ENCODE data around the gene FNDC3B.

Gene FNDC3B

DNA sequence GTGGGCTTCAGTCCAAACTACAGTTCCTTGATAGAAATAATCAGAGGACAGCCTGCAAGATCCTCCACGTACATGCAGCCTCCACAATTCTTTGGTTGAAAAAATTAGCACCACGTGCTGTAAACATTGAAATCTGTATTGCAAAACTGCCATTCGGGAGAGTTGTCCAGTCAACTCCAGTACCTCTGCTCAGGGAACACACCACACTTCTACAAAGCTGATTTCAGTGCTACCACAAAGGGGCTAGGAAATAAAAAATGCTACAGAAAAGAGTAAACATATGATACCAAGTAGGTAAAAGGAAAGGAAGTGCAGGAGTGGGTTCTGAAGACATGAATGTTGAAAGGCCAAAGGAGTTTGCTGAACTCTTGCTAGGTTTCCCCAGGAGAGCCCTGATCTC is 368.5 kb downstream of the FNDC3B start:
- Histone ChIP-seq H3K9me3 (ENCODE audit: insufficient read depth, low read depth, low read length) (no peaks in the 10 kb centered on the region), H3K9ac (ENCODE audit: low read depth, low read length, poor library complexity, severe bottlenecking) (no peak overlapping the region), H3F3A (ENCODE audit: low read depth) (no peaks in the 10 kb centered on the region), H3K4me2 (ENCODE audit: low read depth, low read length, poor library complexity, severe bottlenecking) (no peak overlapping the region), H3K27me3 (ENCODE audit: insufficient read depth, low read length, poor library complexity, severe bottlenecking) (no peaks in the 10 kb centered on the region), H3K4me3 (ENCODE audit: low read length, poor library complexity, severe bottlenecking) (no peak overlapping the region), H3K4me1 (ENCODE audit: insufficient read depth, low read length, poor library complexity, severe bottlenecking) (no peaks in the 10 kb centered on the region), H3K79me2 (ENCODE audit: insufficient read depth, low read length) (no peaks in the 10 kb centered on the region), H2AFZ (ENCODE audit: low read length) (no peak overlapping the region), H3K9me2 (replicated peaks; ENCODE audit: low read depth, low read length) (no peaks in the 10 kb centered on the region), H4K20me1 (ENCODE audit: insufficient read depth, low read length, poor library complexity, severe bottlenecking) (no peaks in the 10 kb centered on the region), H3K36me3 (ENCODE audit: insufficient read depth, low read length) (no peaks in the 10 kb centered on the region)
- TF ChIP-seq, protein P1, sequence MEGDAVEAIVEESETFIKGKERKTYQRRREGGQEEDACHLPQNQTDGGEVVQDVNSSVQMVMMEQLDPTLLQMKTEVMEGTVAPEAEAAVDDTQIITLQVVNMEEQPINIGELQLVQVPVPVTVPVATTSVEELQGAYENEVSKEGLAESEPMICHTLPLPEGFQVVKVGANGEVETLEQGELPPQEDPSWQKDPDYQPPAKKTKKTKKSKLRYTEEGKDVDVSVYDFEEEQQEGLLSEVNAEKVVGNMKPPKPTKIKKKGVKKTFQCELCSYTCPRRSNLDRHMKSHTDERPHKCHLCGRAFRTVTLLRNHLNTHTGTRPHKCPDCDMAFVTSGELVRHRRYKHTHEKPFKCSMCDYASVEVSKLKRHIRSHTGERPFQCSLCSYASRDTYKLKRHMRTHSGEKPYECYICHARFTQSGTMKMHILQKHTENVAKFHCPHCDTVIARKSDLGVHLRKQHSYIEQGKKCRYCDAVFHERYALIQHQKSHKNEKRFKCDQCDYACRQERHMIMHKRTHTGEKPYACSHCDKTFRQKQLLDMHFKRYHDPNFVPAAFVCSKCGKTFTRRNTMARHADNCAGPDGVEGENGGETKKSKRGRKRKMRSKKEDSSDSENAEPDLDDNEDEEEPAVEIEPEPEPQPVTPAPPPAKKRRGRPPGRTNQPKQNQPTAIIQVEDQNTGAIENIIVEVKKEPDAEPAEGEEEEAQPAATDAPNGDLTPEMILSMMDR (conservative IDR thresholded peaks at IDR 0.05; ENCODE audit: low read length), result no peak
- TF ChIP-seq EZH2phosphoT487 (IDR thresholded peaks at IDR 0.05; ENCODE audit: borderline replicate concordance), result no peak

DNA sequence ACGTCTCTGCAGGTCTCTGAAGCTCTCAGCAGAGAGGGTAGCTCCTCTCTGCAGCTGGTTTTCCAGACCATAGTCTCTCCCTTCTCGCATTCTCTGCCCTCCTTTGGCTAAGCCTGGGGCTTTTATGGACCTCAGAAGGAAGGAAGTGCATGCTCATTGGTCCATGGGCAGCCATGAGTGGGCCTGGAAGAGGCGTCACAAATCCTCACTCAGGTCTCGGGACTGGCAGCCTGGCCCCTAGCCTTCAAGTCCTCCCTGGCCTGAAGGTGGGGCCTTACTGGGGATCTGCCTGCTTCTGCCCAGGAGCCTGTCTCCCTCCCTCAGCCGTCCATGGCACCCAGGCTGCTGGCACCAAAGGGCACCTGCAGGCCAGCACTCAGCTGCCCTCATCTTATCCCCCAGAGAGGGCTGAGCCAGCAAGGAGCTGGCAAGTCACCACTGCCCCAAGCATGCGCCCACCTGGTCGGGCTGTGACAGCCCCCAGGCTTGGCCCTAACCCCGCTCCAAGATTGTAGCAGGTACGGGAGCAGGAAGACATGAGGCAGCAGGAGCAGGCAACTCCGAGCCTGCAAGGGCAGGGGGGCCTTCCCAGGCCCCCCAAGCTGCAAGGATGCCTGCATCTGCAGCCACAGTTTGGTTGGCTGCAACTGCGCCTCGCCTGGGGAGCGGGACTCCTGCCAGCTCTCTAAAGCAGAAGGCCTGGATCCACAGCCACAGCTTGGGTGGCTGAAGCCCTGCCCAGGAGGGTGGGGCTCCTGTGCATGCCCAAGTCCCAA is 371.5 kb downstream of the FNDC3B start:
- Histone ChIP-seq H3F3A (ENCODE audit: low read depth) (no peaks in the 10 kb centered on the region), H3K9me2 (replicated peaks; ENCODE audit: low read depth, low read length) (no peaks in the 10 kb centered on the region), H3K27me3 (ENCODE audit: insufficient read depth, low read length, poor library complexity, severe bottlenecking) (no peaks in the 10 kb centered on the region), H3K4me3 (ENCODE audit: low read length, poor library complexity, severe bottlenecking) (no peak overlapping the region), H2AFZ (ENCODE audit: low read length) (no peak overlapping the region), H3K79me2 (ENCODE audit: insufficient read depth, low read length) (no peaks in the 10 kb centered on the region), H3K9me3 (ENCODE audit: insufficient read depth, low read depth, low read length) (no peaks in the 10 kb centered on the region), H3K9ac (ENCODE audit: low read depth, low read length, poor library complexity, severe bottlenecking) (no peak overlapping the region), H4K20me1 (ENCODE audit: insufficient read depth, low read length, poor library complexity, severe bottlenecking) (no peaks in the 10 kb centered on the region), H3K4me1 (ENCODE audit: insufficient read depth, low read length, poor library complexity, severe bottlenecking) (no peaks in the 10 kb centered on the region), H3K36me3 (ENCODE audit: insufficient read depth, low read length) (no peaks in the 10 kb centered on the region), H3K4me2 (ENCODE audit: low read depth, low read length, poor library complexity, severe bottlenecking) (no peak overlapping the region)
- no peak for TF ChIP-seq EZH2phosphoT487 (IDR thresholded peaks at IDR 0.05; ENCODE audit: borderline replicate concordance)
- TF ChIP-seq, protein P1 (conservative IDR thresholded peaks at IDR 0.05; ENCODE audit: low read length), result no peak

GRCh38 chr3:172411478-172411947 is 372.1 kb downstream of the FNDC3B start:
- Histone ChIP-seq H3K79me2 (ENCODE audit: insufficient read depth, low read length) (no peaks in the 10 kb centered on the region), H3K4me3 (ENCODE audit: low read length, poor library complexity, severe bottlenecking) (no peak overlapping the region), H3K27me3 (ENCODE audit: insufficient read depth, low read length, poor library complexity, severe bottlenecking) (no peaks in the 10 kb centered on the region), H3K4me1 (ENCODE audit: insufficient read depth, low read length, poor library complexity, severe bottlenecking) (no peaks in the 10 kb centered on the region), H3K9me3 (ENCODE audit: insufficient read depth, low read depth, low read length) (no peaks in the 10 kb centered on the region), H3F3A (ENCODE audit: low read depth) (no peaks in the 10 kb centered on the region), H2AFZ (ENCODE audit: low read length) (no peak overlapping the region), H4K20me1 (ENCODE audit: insufficient read depth, low read length, poor library complexity, severe bottlenecking) (no peaks in the 10 kb centered on the region), H3K36me3 (ENCODE audit: insufficient read depth, low read length) (no peaks in the 10 kb centered on the region), H3K4me2 (ENCODE audit: low read depth, low read length, poor library complexity, severe bottlenecking) (no peak overlapping the region), H3K9me2 (replicated peaks; ENCODE audit: low read depth, low read length) (no peaks in the 10 kb centered on the region), H3K9ac (ENCODE audit: low read depth, low read length, poor library complexity, severe bottlenecking) (no peak overlapping the region)
- TF ChIP-seq, protein P1 (conservative IDR thresholded peaks at IDR 0.05; ENCODE audit: low read length), result no peak
- TF ChIP-seq EZH2phosphoT487 (IDR thresholded peaks at IDR 0.05; ENCODE audit: borderline replicate concordance), result no peak

Data from Loucy (cell line).